ENCODE data around the gene CACNA1B.

DNA sequence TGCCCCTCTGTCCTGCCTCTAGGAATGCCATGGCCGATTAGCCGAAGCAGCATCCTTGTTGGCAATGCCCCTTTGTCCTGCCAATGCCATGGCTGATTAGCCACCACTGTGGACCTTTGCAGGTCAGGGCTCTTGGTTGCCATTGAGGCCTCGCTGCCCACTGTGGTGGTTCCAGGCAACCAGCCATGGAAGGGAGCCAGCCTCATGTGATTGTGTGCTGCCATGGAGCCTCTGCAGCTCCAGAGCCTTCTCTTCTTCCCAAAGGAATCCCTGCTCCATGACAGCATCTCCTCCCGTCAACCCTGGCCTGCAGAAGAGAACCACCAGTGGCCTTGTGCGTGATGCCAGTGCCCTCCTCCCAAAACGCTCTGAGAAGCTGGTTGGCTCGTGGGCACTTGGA lies 187.0 kb downstream of the CACNA1B start:
- TF ChIP-seq, protein P1, sequence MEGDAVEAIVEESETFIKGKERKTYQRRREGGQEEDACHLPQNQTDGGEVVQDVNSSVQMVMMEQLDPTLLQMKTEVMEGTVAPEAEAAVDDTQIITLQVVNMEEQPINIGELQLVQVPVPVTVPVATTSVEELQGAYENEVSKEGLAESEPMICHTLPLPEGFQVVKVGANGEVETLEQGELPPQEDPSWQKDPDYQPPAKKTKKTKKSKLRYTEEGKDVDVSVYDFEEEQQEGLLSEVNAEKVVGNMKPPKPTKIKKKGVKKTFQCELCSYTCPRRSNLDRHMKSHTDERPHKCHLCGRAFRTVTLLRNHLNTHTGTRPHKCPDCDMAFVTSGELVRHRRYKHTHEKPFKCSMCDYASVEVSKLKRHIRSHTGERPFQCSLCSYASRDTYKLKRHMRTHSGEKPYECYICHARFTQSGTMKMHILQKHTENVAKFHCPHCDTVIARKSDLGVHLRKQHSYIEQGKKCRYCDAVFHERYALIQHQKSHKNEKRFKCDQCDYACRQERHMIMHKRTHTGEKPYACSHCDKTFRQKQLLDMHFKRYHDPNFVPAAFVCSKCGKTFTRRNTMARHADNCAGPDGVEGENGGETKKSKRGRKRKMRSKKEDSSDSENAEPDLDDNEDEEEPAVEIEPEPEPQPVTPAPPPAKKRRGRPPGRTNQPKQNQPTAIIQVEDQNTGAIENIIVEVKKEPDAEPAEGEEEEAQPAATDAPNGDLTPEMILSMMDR (IDR thresholded peaks at IDR 0.05; ENCODE audit: borderline replicate concordance, extremely low read depth, low read length, poor library complexity, severe bottlenecking), result no peak
- no peak for TF ChIP-seq EZH2 (IDR thresholded peaks at IDR 0.05; ENCODE audit: borderline replicate concordance, low read depth, low read length, severe bottlenecking)
